ENCODE measurements around the gene XKR3.
"Not testable (repeated sequence)": the region's sequence is repeated elsewhere in the genome, so short reads cannot be mapped to it uniquely, and the experiment has no call there.

Gene XKR3

GRCh38 chr22:16824716-16825687 lies at the start of gene XKR3:
TSS of gene XKR3 (minus strand) at chr22:16825411. CDS start at chr22:16808073, 17,338 bp downstream.
- DNase-seq (ENCODE audit: low read depth): peak; percentile 19
- H3K4me3 ChIP-seq (ENCODE audit: low read depth, low read length): no peak within 1 kb of the TSS
- no peak for TF ChIP-seq CTCF (IDR thresholded peaks at IDR 0.05; ENCODE audit: low read depth, low read length, missing control alignments)

- DNase-seq (ENCODE audit: low read depth): not testable (repeated sequence)
Observed at GRCh38 chr22:16869640-16870039, 44.4 kb upstream of the XKR3 start.

GRCh38 chr22:16866167-16866566 lies 41.0 kb upstream of the XKR3 start:
- H3K4me3 ChIP-seq (ENCODE audit: low read depth, low read length): no peak overlapping the region
- no peak for DNase-seq (ENCODE audit: low read depth)
- no peak for TF ChIP-seq CTCF (IDR thresholded peaks at IDR 0.05; ENCODE audit: low read depth, low read length, missing control alignments)

More at GRCh38 chr22:16869640-16870039, 44.4 kb upstream of the XKR3 start:
- not testable (repeated sequence) for H3K4me3 ChIP-seq (ENCODE audit: low read depth, low read length)

GRCh38 chr22:16856851-16857250 lies 31.6 kb upstream of the XKR3 start:
- DNase-seq (ENCODE audit: low read depth); H3K4me3 ChIP-seq (ENCODE audit: low read depth, low read length): not testable (repeated sequence)

GRCh38 chr22:16854631-16855030 lies 29.4 kb upstream of the XKR3 start:
- DNase-seq (ENCODE audit: low read depth): no peak
- no peak overlapping the region for H3K4me3 ChIP-seq (ENCODE audit: low read depth, low read length)
- TF ChIP-seq CTCF (IDR thresholded peaks at IDR 0.05; ENCODE audit: low read depth, low read length, missing control alignments): no peak

GRCh38 chr22:16851268-16851996 lies 26.2 kb upstream of the XKR3 start:
- DNase-seq (ENCODE audit: low read depth); H3K4me3 ChIP-seq (ENCODE audit: low read depth, low read length): not testable (repeated sequence)

GRCh38 chr22:16847271-16847670 lies 22.1 kb upstream of the XKR3 start:
- no peak overlapping the region for H3K4me3 ChIP-seq (ENCODE audit: low read depth, low read length)
- TF ChIP-seq CTCF (IDR thresholded peaks at IDR 0.05; ENCODE audit: low read depth, low read length, missing control alignments): no peak
- no peak for DNase-seq (ENCODE audit: low read depth)

- no peak overlapping the region for H3K4me3 ChIP-seq (ENCODE audit: low read depth, low read length)
- DNase-seq (ENCODE audit: low read depth): no peak
- no peak for TF ChIP-seq CTCF (IDR thresholded peaks at IDR 0.05; ENCODE audit: low read depth, low read length, missing control alignments)
Observed at GRCh38 chr22:16845881-16846280, 20.7 kb upstream of the XKR3 start.

All from GM12864 (cell line).